Mesenteric fat pad (tissue), 1 donor: ENCODE results near the gene GALNT14. TPM values are rescaled to one million over a fixed set of nuclear protein-coding genes. Genes with fewer than 3 reads are reported as not detected.

Experiments
- DNase-seq: peaks from one replicate; pipeline ENCODE4 v3.0.0-alpha.2; 2020; ENCODE audit warnings: low spot score
- total RNA-seq: library from RNA; stranded (reverse); fragmentation: NEBNext Ultra II Directional; extraction: Animal tissue kit (Norgen Biotek cat#: 25700); gene quantifications from one replicate; pipeline ENCODE4 v1.2.1, GENCODE V29; 2021
- donor health status: DM: yes; HTN: yes; CAD: no.

The GALNT14 gene
- total RNA-seq, 1 donor from 2014 or later: 3.4 TPM

DNA sequence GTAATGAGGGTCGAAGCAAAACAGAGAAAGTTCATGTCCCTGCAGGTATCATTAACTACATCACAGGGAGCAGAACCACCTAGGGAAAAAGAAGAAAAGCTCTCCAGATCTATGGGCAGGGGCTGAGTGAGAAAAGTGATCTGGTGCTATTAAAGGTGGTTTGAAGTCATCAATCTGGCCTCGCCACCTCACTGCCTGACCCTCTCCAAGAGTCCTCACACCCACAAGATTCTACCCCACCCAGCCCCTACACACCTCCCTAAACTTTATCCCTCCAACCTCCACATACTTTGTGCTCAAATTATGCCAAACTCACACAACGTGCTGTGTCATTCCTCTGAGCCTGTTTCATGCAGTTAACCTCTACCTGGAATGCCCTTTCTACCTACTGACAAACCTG, 2.2 kb downstream of the GALNT14 start:
- no peak for DNase-seq

DNA sequence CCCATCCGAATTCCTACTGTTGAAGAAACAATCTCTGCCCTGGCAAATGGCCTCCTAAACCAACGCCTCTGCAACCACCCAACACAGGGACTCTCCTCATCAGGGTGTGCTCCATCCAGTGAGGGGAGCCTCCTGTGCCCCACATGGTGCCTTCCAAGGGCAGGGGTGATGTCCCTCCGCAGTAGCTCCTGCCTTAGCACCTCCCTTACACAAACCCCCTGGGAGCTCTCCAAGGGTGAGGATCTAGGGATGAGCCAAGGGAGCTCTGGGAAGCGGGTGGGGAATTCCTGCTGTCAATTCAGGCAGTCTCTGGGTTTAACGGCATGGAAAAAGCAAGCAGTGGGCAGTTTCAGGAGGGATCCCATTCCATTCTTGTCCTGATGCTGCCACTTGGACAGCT, 3.8 kb downstream of the GALNT14 start:
- peak; percentile 57 for DNase-seq

DNA sequence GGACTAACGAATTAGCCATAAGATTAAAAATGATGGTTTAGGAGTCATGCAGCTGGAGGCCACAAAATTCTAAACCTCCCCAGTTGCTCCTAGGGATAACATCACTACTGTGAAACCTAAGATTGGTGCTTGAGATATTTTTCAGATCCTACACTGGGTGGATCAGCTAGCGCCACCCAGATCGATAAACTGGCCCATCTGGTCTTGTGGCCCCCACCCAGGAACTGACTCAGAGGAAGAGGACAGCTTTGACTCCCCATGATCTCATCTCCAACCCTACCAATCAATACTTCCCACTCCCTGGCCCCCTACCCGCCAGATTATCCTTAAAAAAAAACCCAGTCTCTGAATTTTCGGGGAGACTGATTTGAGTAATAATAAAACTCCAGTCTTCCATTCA, 5.5 kb downstream of the GALNT14 start:
- DNase-seq: no peak

DNA sequence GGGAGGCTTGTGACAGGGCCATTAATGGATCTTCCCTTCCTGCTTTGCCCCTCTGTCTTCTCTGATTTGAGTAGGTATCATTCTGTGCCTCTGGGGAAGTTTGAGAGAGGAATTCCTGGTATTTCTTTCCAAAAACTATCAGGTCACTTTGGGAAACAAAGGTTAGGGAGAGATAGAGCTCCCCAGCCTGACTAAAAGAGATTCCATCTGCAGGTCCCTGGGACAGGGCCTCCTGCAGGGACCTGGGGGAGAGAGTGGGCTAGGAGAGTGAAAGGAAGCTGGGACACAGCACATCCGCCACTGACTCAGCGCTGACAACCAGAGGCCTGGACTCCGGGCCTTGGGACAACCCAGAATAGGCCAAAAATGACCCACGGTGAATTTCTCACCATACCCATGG, 6.4 kb downstream of the GALNT14 start:
- DNase-seq: no peak

DNA sequence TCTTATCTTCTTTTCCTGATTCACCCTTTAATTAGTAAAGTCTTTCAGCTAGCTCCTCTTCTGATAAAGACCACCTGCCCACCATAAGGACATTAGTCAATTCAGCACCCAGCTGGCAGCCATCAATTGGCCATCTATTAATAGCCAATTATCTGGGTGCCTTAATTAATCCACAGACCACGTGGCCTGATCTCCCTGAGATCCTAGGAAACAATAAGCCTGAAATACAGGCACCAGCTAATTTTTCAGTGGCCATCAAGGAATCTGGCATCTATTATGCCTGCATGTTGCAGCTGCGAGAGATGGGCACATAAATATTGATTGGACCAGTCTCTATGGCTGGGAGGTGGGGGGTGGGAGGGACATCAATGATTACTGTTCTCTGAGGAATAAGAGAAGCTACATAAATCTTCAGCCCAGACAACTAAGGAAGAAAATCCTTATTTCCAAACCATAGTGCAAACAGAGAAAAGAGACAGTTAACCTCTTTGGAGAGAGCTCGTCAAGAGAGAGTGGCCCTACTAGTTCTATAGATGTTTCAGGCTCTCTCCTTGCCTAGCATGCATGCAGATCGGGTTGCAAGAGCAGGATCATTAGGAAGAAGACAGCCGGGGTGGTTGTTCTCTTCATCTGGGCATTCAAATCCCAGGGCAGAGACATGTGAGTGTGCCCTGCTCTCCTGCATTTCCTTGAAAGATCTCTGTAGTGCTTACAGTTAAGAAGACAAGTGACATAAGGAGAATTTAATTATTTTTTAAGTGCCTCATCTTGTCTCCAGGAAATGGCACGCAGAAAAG, 8.7 kb downstream of the GALNT14 start:
- DNase-seq: no peak

DNA sequence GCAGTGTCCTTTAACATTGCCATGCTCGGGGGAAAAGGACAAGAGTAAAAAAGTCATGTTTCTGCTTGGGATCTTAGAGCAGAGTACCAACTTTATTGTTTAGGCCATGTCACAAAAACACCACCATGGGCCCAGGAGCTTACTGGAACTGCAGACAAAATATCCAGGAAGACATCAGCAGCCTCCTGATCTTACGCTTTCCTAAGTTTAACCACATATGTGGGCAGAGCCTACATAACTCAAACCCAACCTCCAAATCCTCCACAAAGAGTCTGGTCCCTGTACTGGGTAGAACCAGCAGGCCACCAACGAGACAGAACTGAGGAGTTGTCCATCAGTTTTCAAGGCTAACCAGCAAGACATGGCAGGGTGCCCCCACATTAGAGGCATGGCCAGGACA, 10.3 kb downstream of the GALNT14 start:
- peak; percentile 67 for DNase-seq

DNA sequence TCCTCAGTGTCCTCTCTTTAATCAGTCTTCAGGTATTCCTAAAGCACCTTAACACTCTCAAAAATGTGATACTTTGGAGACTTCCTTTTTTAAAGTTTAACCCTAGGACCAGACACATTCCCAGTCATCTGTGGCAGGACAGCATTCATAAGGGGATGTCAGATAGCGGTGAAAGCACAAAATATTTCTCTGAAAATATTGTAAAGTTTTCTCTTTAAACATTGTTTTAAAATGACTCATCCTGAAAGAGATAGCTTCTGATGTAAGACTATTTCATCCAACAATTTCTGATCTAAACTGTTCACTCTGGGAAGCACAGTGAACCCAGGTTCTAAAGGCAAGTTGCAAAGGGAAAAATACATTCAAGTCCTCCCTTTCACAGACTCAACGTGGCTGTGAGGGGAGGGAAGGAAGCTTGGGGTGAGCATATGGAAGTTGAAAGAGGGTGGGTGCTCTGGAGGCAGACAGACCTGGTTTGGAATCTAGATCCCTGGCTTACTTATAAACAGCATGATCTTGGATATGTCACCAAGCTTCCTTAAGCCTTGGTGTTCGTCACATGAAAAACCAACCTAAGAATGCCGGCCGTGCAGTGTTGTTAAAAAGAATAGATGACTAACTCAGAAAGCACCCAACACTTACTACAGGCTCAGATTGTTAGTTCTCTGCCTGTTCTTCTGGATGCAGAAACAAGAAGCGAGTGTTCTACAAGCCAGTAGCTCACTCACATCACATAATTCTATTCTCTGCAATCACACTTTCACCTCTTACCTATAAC, 12.1 kb downstream of the GALNT14 start:
- no peak for DNase-seq

DNA sequence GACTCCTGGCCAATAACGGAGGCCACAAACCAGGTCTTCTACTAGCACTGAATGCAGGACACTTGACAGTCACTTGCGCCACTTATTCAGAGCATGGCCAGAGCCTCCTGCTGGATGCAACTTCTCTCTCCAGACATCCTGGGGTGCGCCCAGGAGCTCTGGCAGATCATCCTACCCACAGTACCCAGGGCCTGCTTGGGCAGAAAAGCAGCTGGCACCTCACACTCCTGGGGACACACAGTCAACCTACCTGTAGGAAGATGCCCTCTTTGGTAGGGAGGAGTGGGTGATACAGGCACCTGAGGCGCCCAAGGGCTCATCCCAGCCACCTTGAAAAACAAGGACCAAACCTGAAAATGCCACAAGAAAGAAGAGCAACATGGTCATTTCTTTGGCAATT, 13.3 kb downstream of the GALNT14 start:
- peak; percentile 51 for DNase-seq

DNA sequence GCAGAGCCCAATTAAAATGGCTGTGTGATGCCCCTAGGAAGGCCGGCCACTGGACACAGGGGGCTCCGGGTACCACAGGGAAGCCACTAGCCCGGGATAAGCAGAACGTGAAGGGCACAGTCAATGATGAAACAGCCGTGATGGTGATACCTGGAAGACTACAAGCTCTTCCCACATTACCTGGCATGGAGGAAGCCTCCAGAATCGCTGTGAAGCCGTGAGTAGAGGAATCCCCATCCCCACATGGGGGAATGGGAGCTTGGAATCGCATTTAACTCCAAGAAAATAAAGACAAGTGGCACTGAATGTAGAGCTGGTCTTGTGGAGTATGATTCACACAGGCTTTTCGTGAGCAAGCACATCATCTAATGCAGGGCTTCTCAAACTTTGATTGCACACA, 16.1 kb downstream of the GALNT14 start:
- no peak for DNase-seq

DNA sequence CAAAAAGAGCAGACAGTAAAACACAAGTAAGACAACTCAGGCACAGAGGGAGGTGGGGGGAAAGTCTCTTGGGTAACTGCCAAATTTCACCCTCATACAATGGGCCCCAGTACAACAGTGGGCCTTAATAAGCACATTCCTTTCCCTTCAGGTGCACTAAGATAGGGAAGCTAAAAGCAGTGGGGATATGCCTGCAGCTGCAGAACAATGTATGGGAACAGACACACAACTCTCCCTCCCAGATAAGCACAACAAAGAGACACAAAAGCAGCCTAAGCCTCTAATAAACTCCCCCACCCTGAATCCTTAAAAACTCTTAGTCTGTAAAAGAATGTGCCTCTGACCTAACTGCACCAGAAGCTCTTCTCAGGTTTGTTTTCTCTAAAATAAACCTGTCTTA, 24.5 kb downstream of the GALNT14 start:
- no peak for DNase-seq

DNA sequence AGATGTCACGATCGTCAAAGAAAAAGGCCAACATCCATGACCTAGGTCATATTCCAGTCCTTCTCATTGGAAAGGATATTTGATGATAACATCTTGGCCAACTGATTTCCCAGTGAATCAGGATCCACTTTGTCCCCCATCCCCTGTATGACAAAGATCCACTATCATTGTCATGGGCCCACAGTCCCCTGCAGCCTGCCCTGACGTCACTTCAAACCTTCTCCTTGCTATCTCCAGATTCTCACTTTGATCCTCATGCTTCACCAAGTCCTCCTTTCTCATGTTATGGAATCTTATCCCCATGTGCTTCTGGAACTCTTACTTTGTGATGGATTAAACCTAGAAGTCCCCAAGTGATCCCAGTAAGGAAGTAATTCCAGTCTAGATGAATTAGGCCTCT, 25.7 kb downstream of the GALNT14 start:
- DNase-seq: no peak

DNA sequence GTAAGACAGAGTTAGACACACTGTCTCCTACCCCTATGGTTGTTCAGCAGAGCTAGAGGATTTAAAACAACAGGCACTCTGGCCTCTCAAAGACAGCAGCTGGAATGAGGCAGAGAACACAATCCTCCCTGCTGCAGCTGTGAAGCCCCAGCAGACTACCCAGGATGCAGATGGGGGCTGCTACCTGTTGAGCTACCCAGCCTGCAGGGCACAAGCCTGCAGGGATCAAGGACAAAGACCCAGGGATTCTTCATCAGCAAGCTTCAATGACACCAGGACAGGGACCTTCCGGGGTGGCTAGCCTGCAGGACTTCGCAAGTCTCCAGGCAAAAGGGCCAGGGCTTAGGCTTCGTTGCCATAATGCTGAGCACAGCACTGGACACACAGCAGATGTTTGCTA, 27.2 kb downstream of the GALNT14 start:
- DNase-seq: no peak

DNA sequence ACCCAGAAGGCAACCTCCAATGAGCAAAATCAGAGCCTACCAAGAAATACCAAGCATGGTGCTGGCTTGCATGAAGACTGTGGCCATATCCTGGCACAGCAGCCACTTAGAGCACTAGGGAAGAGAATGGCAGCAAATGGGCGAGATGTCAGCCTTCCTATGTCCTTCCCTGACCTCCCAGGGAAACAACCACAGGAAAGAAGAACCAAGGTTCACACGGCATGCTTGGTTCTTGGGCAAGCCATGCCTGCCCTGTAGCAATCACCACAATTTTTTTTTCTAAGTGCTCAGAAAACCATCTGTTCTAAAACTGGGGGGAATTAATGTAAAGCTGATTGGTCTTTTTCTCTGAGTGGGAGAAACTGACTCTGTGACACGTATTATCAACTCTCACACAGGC, 27.8 kb downstream of the GALNT14 start:
- no peak for DNase-seq

DNA sequence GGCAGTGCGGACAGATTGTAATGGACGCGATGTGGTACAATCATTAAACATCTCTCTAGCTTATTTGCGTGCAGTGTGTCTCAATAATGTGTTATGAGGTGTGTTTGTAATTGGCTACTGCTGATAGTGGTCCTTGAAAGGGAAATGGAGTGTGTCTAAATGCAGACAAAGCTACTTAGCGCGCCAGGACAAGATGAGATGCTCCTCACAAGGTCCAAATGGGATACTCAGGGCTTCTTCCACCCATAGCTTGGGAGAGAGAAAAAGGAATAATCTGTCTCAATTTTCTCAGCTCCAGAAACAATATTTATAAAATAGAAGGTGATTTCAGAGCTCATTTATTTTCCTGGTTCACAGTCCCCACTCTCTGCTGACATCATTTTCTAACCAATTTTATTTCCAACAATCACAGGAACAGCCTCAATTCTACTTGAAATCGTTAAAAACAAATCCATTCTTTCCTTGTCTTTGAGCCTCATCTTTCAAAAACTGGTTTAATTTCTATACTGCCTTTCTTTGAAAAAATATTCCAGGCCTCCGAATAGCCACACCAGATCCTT, 28.5 kb downstream of the GALNT14 start:
- no peak for DNase-seq

DNA sequence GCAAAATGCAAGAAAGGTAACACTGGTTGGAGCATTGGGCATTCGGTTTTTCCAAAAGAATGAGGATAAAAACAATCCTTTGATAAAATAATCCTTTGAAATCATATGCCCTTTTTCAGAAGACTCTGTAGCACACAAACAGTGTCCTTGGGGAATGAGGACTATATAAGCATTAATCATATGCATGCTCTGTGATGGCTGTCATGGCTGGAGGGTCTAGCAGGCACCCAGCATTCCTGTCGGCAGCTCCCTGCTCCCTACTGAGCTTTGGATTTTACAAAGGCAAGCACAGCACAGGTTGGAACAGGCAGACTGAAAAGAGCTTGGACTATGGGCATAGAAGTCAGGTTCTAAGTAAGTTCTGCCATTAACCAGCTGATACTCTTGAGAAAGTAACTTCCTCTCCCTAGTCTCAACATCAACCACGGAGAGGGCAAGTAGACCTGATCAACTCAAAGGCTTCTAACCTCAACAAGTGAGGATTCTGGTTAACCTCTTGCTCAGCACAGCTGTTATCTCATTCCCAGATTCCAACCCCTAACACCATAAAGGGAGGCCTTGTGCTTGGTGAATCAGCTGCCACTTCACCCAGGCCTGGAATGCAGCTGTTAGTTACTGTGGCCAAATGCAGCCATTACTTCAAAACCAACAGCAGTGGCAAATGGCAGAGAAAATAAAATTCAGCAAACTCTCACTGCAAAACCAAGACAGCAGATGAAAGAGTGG, 29.5 kb downstream of the GALNT14 start:
- DNase-seq: no peak

DNA sequence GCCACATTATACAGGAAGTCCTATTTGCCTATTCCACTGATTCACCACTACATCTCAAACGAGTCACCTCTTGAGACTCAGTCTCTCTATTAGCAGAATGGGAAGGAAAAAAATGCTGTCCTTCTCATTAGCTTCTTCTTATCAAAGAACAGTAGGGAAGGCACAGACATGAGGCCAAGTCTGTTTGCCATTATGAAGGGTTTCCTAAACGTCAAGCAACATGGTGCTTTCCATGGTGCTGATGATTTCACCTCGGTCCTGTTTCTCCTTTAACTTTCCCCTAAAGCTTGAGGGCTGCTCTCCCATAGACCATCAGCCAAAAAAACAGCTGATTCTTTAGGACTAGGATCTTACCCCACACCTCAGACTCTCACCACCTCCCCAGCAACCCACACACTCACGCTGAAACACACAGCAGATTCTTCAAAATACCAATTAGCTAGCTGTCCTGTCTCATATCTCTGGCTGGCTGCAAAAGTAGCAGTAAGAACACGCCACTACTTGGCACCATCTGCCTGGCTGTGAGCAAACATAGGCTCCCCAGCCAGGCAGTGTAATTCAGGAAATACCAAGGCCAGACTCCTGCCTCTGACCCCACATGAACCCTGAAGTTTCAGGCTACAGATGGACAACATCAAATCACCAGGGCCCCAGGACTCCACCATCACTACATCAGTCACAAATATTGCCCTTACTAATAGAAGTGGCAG, 30.5 kb downstream of the GALNT14 start:
- no peak for DNase-seq

DNA sequence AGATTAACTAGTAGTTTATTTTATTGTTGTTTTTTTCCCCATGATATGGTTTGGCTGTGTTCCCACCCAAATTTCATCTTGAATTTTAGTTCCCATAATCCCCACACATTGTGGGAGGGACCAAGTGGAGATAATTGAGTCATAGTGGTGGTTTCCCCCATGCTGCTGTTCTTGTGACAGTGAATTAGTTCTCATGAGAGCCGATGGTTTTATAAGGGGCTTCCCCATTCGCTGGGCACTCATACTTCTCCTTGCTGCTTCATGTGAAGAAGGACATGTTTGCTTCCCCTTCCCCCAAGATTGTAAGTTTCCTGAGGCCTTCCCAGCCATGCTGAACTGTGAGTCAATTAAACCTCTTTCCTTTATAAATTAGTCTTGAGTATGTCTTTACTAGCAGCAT, 36.5 kb downstream of the GALNT14 start:
- DNase-seq: no peak

DNA sequence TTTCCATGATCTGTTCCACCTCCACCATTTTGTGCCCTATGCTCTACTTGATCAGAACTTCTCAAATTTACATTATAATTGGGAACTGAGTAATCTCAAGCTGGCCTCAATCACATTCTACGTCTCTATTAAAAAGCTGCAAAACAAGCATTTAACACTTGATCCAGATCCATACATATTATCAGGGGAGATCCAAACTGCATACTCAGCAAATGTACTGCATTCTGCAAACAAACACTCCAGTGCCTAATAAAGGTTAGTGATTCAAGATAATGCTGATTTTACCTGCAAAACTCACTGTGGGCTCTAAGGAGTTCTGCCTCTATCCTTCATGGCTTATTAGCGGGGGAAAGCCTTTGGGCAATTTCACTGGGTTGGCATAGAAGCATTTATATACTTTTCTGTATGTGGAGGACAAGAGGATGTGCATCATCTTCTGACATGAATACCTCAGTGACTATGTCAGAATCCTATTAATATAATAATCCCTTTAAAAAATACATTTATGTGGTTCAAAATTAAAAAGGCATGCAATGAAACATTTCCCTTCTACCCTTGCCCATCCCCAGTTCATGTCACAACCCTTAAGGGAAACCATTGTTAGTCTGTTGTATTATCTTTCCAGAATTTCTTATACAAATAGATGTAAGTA, 40.2 kb downstream of the GALNT14 start:
- DNase-seq: no peak

DNA sequence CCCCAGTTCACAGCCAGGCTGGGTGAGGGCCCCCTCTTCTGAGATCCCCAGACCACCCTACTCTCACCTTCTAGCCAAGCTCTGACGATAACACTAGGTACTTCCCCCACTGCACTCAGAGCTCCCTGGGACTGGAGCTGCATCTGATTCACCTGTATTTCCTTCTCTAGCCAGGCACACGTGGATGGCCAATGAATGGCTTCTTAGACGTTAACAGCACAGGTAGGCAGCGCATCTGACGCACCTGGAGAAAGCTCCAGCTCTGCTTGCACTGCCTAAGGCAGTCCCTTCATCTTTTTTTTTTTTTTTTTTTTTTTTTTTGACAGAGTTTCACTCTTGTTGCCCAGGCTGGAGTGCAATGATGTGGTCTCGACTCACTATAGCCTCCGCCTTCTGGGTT, 48.1 kb downstream of the GALNT14 start:
- DNase-seq: no peak

DNA sequence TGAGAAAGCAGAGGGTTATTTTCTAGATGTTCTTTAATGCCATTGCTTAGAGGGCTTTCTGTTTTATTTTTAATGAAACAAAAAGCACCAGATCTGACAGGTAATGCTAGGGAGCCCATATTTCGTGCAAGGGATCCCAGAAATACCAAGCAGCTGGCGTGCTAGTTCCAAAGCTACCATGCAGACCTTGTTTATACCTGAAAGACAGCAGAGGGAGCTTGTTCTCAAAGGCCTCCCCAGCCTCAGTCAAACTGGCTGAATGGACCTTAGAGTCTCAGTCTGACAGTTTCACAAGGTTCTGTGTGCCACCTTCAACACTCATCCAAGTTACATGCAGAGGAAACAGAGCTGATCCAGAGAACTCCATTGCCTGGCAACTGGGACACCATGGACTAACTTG, 48.6 kb downstream of the GALNT14 start:
- DNase-seq: no peak
